GM12801 (cell line): ENCODE results near the gene TMPRSS9.

Experiments used
- CTCF ChIP-seq: IDR thresholded peaks from one replicate; pipeline ENCODE4 v1.5.1; 2011; ENCODE audit warnings: control low read depth; ENCODE audit not compliant: insufficient read length; ENCODE audit errors: extremely low read depth

TMPRSS9 gene

GRCh38 chr19:2419754-2420153 lies 59.7 kb downstream of the TMPRSS9 start:
- no peak for TF ChIP-seq CTCF

- no peak for TF ChIP-seq CTCF
Observed at GRCh38 chr19:2420490-2420889, 60.4 kb downstream of the TMPRSS9 start.

- no peak for TF ChIP-seq CTCF
Observed at GRCh38 chr19:2421581-2422306, 61.7 kb downstream of the TMPRSS9 start.

GRCh38 chr19:2423071-2423914 lies 63.2 kb downstream of the TMPRSS9 start:
- no peak for TF ChIP-seq CTCF

- TF ChIP-seq CTCF = no peak
Observed at GRCh38 chr19:2423915-2424685, 64.0 kb downstream of the TMPRSS9 start.

- no peak for TF ChIP-seq CTCF
Observed at GRCh38 chr19:2424686-2425621, 64.9 kb downstream of the TMPRSS9 start.
